Gastrocnemius medialis (tissue), 4 donors: ENCODE data around the gene PHRF1. TPM values are rescaled to one million over a fixed set of nuclear protein-coding genes. Genes with fewer than 3 reads are reported as not detected.

Experiments
- ATAC-seq, 2 donors: fragments of 150-250 bp; one replicate each; pipeline ENCODE4 v1.9.1; 2016
- DNase-seq, 2 donors: peaks; one replicate each; pipeline ENCODE4 v3.0.0-alpha.2; 2019
- H3K27ac ChIP-seq, 4 donors: fragments of 200-600 bp; sonication (generic); 1 replicate in 1 of 4; 2 replicates in 3 of 4; pipeline ENCODE4 v1.5.1; 2016 to 2018; ENCODE audit warnings: mild to moderate bottlenecking in 2 of 4, moderate library complexity in 1 of 4
- H3K27me3 ChIP-seq, 3 donors: fragments of 200-600 bp; sonication (generic) in 2 of 3; 1 replicate in 1 of 3; 2 replicates in 2 of 3; pipeline versions ENCODE4 v1.5.1 to v1.6.0; 2016 to 2019; ENCODE audit warnings: mild to moderate bottlenecking in 1 of 3, moderate library complexity in 1 of 3
- H3K36me3 ChIP-seq, 2 donors: fragments of 200-600 bp; sonication (generic) in 1 of 2; one replicate each; pipeline ENCODE4 v1.5.1; 2017 to 2018
- H3K4me1 ChIP-seq, 2 donors: fragments of 200-600 bp; sonication (generic) in 1 of 2; one replicate each; pipeline ENCODE4 v1.5.1; 2016 to 2017; ENCODE audit warnings: mild to moderate bottlenecking in 2 of 2
- H3K4me3 ChIP-seq, 4 donors: fragments of 200-600 bp; sonication (generic) in 3 of 4; 1 replicate in 1 of 4; 2 replicates in 3 of 4; pipeline ENCODE4 v1.5.1; 2016 to 2019; ENCODE audit warnings: mild to moderate bottlenecking in 2 of 4
- H3K9me3 ChIP-seq, 3 donors: fragments of 200-600 bp; sonication (generic) in 2 of 3; 1 replicate in 1 of 3; 2 replicates in 2 of 3; pipeline ENCODE4 v1.5.1; 2016 to 2019
- POLR2A ChIP-seq, 2 donors: fragments of 450-650 bp; IDR thresholded peaks; one replicate each; pipeline ENCODE4 v1.6.1; 2017; ENCODE audit warnings: antibody characterized with exemption in 2 of 2, mild to moderate bottlenecking in 2 of 2, moderate library complexity in 2 of 2
- in situ Hi-C, 4 donors: fragments of 200-750 bp; cut with MboI; loops; one replicate each; pipeline versions ENCODE4 v1.15.0 to v1.8.0; 2017; ENCODE audit warnings: low sequenced_read_pairs in 4 of 4
- intact Hi-C: fragments of 100-400 bp; cut with DNase I; formaldehyde crosslinking; loops from one replicate; pipeline ENCODE4 v1.15.1; 2023; ENCODE audit warnings: low total_unique reads
- total RNA-seq, 4 donors: library from RNA; depleted of rRNA; stranded (reverse); fragments of >200 nt; gene quantifications; one replicate each; pipeline versions ENCODE4 v1.1.0 to v1.2.3, GENCODE V29; 2016
- TF ChIP-seq, protein P1 (sequence below), 5 experiments: fragments of 450-650 bp in 3 of 5; fragments of 200-600 bp in 2 of 5; sonication (generic) in 2 of 5; IDR thresholded peaks in 4 of 5; conservative IDR thresholded peaks in 1 of 5; 1 replicate in 4 of 5; 2 replicates in 1 of 5; pipeline ENCODE4 v1.5.1; 2016 to 2019; ENCODE audit warnings: antibody characterized with exemption in 5 of 5, mild to moderate bottlenecking in 3 of 5, moderate library complexity in 3 of 5

Gene PHRF1
- total RNA-seq, 4 donors from 2014 or later, result 9.2 to 22.6 (median 20.8) TPM

DNA sequence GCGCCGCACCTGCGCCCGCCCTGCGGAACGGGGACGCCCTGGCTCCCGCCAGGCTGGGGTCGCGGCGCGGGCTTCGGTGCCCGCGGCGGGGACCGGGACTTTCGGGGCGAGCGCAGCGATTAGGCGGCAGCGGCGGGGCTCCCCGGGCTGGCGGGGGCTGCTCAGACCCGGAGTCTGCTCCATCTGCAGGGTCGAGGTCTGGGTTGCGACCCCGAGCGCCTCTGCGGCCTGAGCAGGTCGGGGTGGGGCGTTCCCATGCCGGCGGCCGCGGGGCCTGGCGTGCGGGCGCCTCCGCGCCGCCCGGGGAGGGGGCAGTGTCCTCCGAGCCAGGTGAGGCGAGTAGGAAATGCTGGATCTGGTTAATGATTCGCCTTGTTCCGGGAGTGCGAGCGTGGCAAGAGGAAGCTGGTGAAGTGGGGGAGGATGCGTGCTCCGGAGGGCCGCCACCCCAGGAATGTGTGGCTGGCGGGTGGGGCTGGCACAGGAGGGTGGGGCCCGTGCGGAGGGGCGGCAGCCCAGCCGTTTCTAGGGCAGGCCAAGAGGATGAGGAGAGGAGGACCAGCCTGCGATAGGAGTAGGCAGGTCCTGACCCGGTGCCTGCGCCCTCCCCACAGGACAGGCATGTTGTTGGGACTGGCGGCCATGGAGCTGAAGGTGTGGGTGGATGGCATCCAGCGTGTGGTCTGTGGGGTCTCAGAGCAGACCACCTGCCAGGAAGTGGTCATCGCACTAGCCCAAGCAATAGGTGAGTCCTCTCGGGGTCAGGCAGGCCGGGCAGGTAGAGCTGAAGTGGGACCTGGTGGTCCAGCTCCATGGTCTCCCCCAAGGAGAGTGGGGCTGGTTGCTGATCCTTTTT, 14.9 kb upstream of the PHRF1 start:
- Histone ChIP-seq H3K4me1 (peaks cover 5 to 10% of the 10 kb centered on the region in 2 donors), H3K27me3 (peaks cover 17 to 22% (median 19%) of the 10 kb centered on the region in 3 donors), H3K9me3 (no peaks in the 10 kb centered on the region), H3K36me3 (no peaks in the 10 kb centered on the region), H3K4me3 (peak overlapping the region; percentile 40 to 92 (median 73)), H3K27ac (peak overlapping the region in 1 of 4 donors; percentile 31)
- DNase-seq, result no peak
- ATAC-seq, result peak; percentile 56 to 62
- in situ Hi-C loops (loop anchor here (25.0 kb wide), 2 partner anchors 151 to 176 kb away; partner anchors contain the start of genes EPS8L2 (in 3 of the 4) and TALDO1 (in 1 of the 4)), intact Hi-C loops (no loop called here)
- TF ChIP-seq POLR2A (IDR thresholded peaks at IDR 0.05), result no peak
- TF ChIP-seq, protein P1, sequence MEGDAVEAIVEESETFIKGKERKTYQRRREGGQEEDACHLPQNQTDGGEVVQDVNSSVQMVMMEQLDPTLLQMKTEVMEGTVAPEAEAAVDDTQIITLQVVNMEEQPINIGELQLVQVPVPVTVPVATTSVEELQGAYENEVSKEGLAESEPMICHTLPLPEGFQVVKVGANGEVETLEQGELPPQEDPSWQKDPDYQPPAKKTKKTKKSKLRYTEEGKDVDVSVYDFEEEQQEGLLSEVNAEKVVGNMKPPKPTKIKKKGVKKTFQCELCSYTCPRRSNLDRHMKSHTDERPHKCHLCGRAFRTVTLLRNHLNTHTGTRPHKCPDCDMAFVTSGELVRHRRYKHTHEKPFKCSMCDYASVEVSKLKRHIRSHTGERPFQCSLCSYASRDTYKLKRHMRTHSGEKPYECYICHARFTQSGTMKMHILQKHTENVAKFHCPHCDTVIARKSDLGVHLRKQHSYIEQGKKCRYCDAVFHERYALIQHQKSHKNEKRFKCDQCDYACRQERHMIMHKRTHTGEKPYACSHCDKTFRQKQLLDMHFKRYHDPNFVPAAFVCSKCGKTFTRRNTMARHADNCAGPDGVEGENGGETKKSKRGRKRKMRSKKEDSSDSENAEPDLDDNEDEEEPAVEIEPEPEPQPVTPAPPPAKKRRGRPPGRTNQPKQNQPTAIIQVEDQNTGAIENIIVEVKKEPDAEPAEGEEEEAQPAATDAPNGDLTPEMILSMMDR (IDR thresholded peaks at IDR 0.05 in 4 of 5, conservative IDR thresholded peaks at IDR 0.05 in 1 of 5), result no peak

DNA sequence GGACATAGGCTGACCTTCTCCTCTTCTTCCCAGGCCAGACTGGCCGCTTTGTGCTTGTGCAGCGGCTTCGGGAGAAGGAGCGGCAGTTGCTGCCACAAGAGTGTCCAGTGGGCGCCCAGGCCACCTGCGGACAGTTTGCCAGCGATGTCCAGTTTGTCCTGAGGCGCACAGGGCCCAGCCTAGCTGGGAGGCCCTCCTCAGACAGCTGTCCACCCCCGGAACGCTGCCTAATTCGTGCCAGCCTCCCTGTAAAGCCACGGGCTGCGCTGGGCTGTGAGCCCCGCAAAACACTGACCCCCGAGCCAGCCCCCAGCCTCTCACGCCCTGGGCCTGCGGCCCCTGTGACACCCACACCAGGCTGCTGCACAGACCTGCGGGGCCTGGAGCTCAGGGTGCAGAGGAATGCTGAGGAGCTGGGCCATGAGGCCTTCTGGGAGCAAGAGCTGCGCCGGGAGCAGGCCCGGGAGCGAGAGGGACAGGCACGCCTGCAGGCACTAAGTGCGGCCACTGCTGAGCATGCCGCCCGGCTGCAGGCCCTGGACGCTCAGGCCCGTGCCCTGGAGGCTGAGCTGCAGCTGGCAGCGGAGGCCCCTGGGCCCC, 14.1 kb upstream of the PHRF1 start:
- no peak for TF ChIP-seq POLR2A (IDR thresholded peaks at IDR 0.05)
- TF ChIP-seq, protein P1 (IDR thresholded peaks at IDR 0.05 in 4 of 5, conservative IDR thresholded peaks at IDR 0.05 in 1 of 5), result no peak
- in situ Hi-C loops (loop anchor here (25.0 kb wide), 2 partner anchors 150 to 175 kb away; partner anchors contain the start of genes EPS8L2 (in 3 of the 4) and TALDO1 (in 1 of the 4)), intact Hi-C loops (no loop called here)
- Histone ChIP-seq H3K4me1 (peaks cover 5 to 10% of the 10 kb centered on the region in 2 donors), H3K36me3 (no peaks in the 10 kb centered on the region), H3K4me3 (no peak overlapping the region), H3K9me3 (no peaks in the 10 kb centered on the region), H3K27ac (no peak overlapping the region), H3K27me3 (peaks cover 9 to 14% (median 11%) of the 10 kb centered on the region in 3 donors)
- no peak for ATAC-seq
- DNase-seq, result no peak

DNA sequence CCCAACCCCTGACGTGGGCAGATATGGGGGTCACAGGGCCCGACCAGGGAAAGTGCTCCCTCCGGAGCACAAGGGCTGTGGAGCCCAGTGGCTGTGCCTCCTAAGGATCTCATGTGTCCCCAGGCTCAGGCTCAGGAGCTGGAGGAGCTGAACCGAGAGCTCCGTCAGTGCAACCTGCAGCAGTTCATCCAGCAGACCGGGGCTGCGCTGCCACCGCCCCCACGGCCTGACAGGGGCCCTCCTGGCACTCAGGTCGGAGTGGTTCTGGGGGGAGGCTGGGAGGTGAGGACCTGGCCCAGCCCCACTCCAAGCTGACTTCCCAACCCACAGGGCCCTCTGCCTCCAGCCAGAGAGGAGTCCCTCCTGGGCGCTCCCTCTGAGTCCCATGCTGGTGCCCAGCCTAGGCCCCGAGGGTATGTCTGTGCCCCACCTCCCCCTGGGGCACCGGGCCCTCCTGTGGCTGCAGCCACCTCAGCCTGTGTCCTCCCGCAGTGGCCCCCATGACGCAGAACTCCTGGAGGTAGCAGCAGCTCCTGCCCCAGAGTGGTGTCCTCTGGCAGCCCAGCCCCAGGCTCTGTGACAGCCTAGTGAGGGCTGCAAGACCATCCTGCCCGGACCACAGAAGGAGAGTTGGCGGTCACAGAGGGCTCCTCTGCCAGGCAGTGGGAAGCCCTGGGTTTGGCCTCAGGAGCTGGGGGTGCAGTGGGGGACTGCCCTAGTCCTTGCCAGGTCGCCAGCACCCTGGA, 13.0 kb upstream of the PHRF1 start:
- in situ Hi-C loops, result loop anchor here (25.0 kb wide), 2 partner anchors 149 to 174 kb away; partner anchors contain the start of genes EPS8L2 (in 3 of the 4) and TALDO1 (in 1 of the 4)
- no peak for ATAC-seq

More for the DNA sequence above, 13.0 kb upstream of the PHRF1 start:
- DNase-seq, result no peak
- TF ChIP-seq POLR2A (IDR thresholded peaks at IDR 0.05), result no peak
- TF ChIP-seq, protein P1 (IDR thresholded peaks at IDR 0.05 in 4 of 5, conservative IDR thresholded peaks at IDR 0.05 in 1 of 5), result no peak
- Histone ChIP-seq H3K4me1 (peaks cover 5 to 17% of the 10 kb centered on the region in 2 donors), H3K27me3 (peaks cover 4 to 7% (median 7%) of the 10 kb centered on the region in 3 donors), H3K36me3 (no peaks in the 10 kb centered on the region), H3K9me3 (no peaks in the 10 kb centered on the region), H3K4me3 (no peak overlapping the region), H3K27ac (no peak overlapping the region)
- intact Hi-C loops, result no loop called here
